K562 (cell line): Measurements from ENCODE around the gene P4HB. TPM values are rescaled to one million over a fixed set of nuclear protein-coding genes. Genes with fewer than 3 reads are reported as not detected.

Experiments used
- CHCHD3 ChIP-seq: fragments of 250-450 bp; sonication (Bioruptor Pico); IDR thresholded peaks from 2 replicates; pipeline ENCODE4 v2.1.2; 2022; ENCODE audit warnings: mild to moderate bottlenecking
- CHD2 ChIP-seq: IDR thresholded peaks from 2 replicates; pipeline ENCODE4 v1.6.1; 2011; ENCODE audit warnings: low read depth, low read length
- DDX20 ChIP-seq: fragments of 450-650 bp; IDR thresholded peaks from 2 replicates; pipeline ENCODE4 v1.6.1; 2016; ENCODE audit warnings: missing genetic modification characterization, low read depth, mild to moderate bottlenecking, missing compliant biosample characterization, moderate library complexity
- GTF2A2 ChIP-seq: IDR thresholded peaks from 2 replicates; pipeline ENCODE4 v1.6.1; 2016; ENCODE audit warnings: mild to moderate bottlenecking, missing genetic modification characterization, missing compliant biosample characterization
- KLF1 ChIP-seq: fragments of 450-650 bp; IDR thresholded peaks from 2 replicates; pipeline ENCODE4 v1.6.1; 2016; ENCODE audit warnings: missing genetic modification characterization, missing compliant biosample characterization
- LEF1 ChIP-seq: fragments of 450-650 bp; IDR thresholded peaks from 2 replicates; pipeline ENCODE4 v1.6.1; 2016; ENCODE audit warnings: mild to moderate bottlenecking
- MEF2A ChIP-seq: IDR thresholded peaks from 2 replicates; pipeline ENCODE4 v1.6.1; 2011; ENCODE audit warnings: low read depth, mild to moderate bottlenecking, low read length, moderate library complexity; ENCODE audit not compliant: control insufficient read depth
- MXD1 ChIP-seq: fragments of 250-450 bp; sonication (Bioruptor Pico); IDR thresholded peaks from 2 replicates; pipeline ENCODE4 v1.8.0; 2021; ENCODE audit warnings: borderline replicate concordance, mild to moderate bottlenecking, moderate library complexity; ENCODE audit not compliant: poor library complexity, severe bottlenecking
- POU5F1 ChIP-seq: fragments of 150-350 bp; IDR thresholded peaks from 2 replicates; pipeline ENCODE4 v1.6.1; 2014; ENCODE audit warnings: borderline replicate concordance, low read length, low read depth, mild to moderate bottlenecking; ENCODE audit not compliant: partially characterized antibody
- PREB ChIP-seq: sonication (generic); formaldehyde crosslinking; IDR thresholded peaks from 2 replicates; pipeline ENCODE4 v1.8.1; 2023; ENCODE audit warnings: mild to moderate bottlenecking, missing genetic modification reagents
- SIN3A ChIP-seq, 2 experiments: fragments of 150-350 bp in 1 of 2; IDR thresholded peaks; 2 replicates each; pipeline ENCODE4 v1.6.1; 2011 to 2016; ENCODE audit warnings: borderline replicate concordance in 2 of 2, low read depth in 2 of 2, low read length in 2 of 2, mild to moderate bottlenecking in 2 of 2, moderate library complexity in 2 of 2; ENCODE audit not compliant: control insufficient read depth in 1 of 2
- SPI1 ChIP-seq: IDR thresholded peaks from 2 replicates; pipeline ENCODE4 v1.6.1; 2011; ENCODE audit warnings: low read depth, low read length, control low read depth, borderline replicate concordance
- TEAD1 ChIP-seq, 2 experiments: fragments of 450-650 bp in 1 of 2; sonication (generic) in 1 of 2; formaldehyde crosslinking; IDR thresholded peaks; 2 replicates each; pipeline versions ENCODE4 v1.4.0 to v1.8.0; 2020 to 2022; ENCODE audit warnings: mild to moderate bottlenecking in 2 of 2, missing genetic modification reagents in 1 of 2
- ZMIZ1 ChIP-seq, 2 experiments: fragments of 150-350 bp in 1 of 2; IDR thresholded peaks; 2 replicates each; pipeline ENCODE4 v1.6.1; 2012 to 2016; ENCODE audit warnings: low read depth in 2 of 2, low read length in 2 of 2, mild to moderate bottlenecking in 1 of 2, moderate library complexity in 1 of 2
- ZNF398 ChIP-seq: fragments of 250-450 bp; sonication (Bioruptor Pico); IDR thresholded peaks from 2 replicates; pipeline ENCODE4 v1.8.0; 2021; ENCODE audit warnings: moderate library complexity, mild to moderate bottlenecking, inconsistent platforms
- ZNF668 ChIP-seq: fragments of 250-450 bp; sonication (Bioruptor Pico); IDR thresholded peaks from 2 replicates; pipeline ENCODE4 v1.8.0; 2022; ENCODE audit warnings: mild to moderate bottlenecking, inconsistent platforms
- polyA plus RNA-seq, 8 experiments: library from polyadenylated mRNA; depleted of rRNA in 4 of 8; stranded (reverse) in 5 of 8; unstranded in 3 of 8; fragments of >200 nt; fragmentation: Nextera tagmentation in 2 of 8; fragmentation: Illumina TruSeq in 1 of 8; extraction: Ambion mirVana in 2 of 8; extraction: Trizol in 1 of 8; gene quantifications; 2 replicates each; pipeline versions ENCODE4 v1.2.1 to v1.2.3, GENCODE V29; 2011 to 2014; ENCODE audit warnings: inconsistent platforms in 1 of 8, missing spikeins in 1 of 8
- total RNA-seq, 7 experiments: library from RNA; depleted of rRNA in 6 of 7; stranded (reverse); fragments of >200 nt in 6 of 7; fragmentation: Illumina TruSeq in 2 of 7; extraction: Trizol in 2 of 7; gene quantifications; 2 replicates each; pipeline versions ENCODE4 v1.2.1 to v1.2.3, GENCODE V29; 2011 to 2021; ENCODE audit warnings: low replicate concordance in 1 of 7
- TF ChIP-seq, protein P1 (sequence below), 2 experiments: fragments of 250-450 bp in 1 of 2; fragments of 450-650 bp in 1 of 2; sonication (Bioruptor Pico) in 1 of 2; IDR thresholded peaks; 2 replicates each; pipeline versions ENCODE4 v1.6.1 to v1.8.0; 2016 to 2021; ENCODE audit warnings: mild to moderate bottlenecking in 2 of 2, moderate library complexity in 2 of 2, missing compliant biosample characterization in 1 of 2, missing genetic modification characterization in 1 of 2

P4HB gene
- total and polyA plus RNA-seq, 9 of the 15 experiments (the other 6 are each of a cell fraction or from before 2014, with no cell fraction given): 4.4 to 645 (median 325) TPM

DNA sequence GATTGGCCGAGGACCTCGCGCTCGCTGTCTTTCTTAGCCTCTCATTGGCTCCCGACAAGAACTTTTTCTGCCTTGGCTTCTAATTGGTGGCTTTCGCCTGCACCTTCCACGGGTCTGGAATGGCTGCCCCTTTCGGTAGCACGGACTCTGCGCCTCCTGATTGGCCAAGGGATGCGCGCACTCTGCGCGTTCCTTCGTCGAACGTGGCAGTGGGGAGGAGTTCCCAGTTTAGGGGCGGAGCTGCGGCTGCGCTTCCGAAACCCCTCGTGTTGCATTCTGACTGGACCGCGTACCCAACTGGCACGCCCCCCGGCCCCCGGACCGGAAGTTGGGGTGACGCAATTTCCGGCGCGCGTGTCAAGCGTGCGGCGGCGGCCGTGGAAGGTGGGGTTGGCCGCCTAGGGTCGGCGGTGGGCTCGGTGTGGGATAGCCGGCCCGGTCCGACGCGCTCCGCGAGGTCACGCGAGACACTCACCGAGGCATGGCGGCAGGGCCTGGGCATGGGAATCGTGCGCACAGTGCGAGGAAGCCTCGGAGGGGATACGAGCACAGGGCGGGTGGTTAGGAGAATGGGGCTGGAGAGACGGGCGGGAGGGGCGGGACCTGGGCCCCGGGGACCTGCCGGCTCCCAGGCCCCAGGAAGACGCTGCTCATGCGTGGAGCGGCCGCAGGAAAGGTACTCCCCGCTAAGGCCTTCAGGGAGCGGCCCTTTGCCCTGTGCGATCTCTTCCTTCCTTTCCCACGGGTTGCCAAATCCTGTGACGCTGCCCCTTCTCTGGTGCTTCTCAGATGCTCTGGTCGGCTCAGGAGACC is 627 bp upstream of the P4HB start (continued):
- TF ChIP-seq PREB (CRISPR knock-in tag) (no peak), LEF1 (peak; percentile 61; the same call in 1 of the 2 replicates), KLF1 (peak; percentile 77; the same call in 1 of the 2 replicates), MXD1 (peak; percentile 82), CHCHD3 (no peak), CHD2 (peak; percentile 94), ZNF398 (no peak), GTF2A2 (tag) (no peak), POU5F1 (no peak), ZNF668 (CRISPR knock-in tag) (peak; percentile 94), TEAD1 (CRISPR knock-in tag; IDR thresholded peaks at IDR 0.05) (peak in 1 of 2 experiments; percentile 94; a peak in 3 of 4 replicates), SPI1 (no peak), DDX20 (no peak), SIN3A (IDR thresholded peaks at IDR 0.05; ENCODE audit: borderline replicate concordance in 2 of 2, control insufficient read depth in 1 of 2, low read depth in 2 of 2, low read length in 2 of 2) (peak; percentile 16 to 94; a peak in 2 of 4 replicates), MEF2A (no peak), ZMIZ1 (IDR thresholded peaks at IDR 0.05; ENCODE audit: low read depth in 2 of 2, low read length in 2 of 2) (no peak)
- TF ChIP-seq, protein P1, sequence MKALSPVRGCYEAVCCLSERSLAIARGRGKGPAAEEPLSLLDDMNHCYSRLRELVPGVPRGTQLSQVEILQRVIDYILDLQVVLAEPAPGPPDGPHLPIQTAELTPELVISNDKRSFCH (CRISPR knock-in tag; IDR thresholded peaks at IDR 0.05): no peak
- TF ChIP-seq, protein P1 (tag; IDR thresholded peaks at IDR 0.05): no peak
